K562 (cell line): Measurements from ENCODE around the gene SLC29A2. TPM values are rescaled to one million over a fixed set of nuclear protein-coding genes. Genes with fewer than 3 reads are reported as not detected.

ENCODE experiments used
- CHD4 ChIP-seq: fragments of 200-600 bp; sonication (generic); IDR thresholded peaks from 3 replicates; pipeline ENCODE4 v1.6.1; 2012; ENCODE audit warnings: low read depth, mild to moderate bottlenecking, mixed read lengths, low read length, inconsistent platforms; ENCODE audit not compliant: insufficient read depth, insufficient replicate concordance, poor library complexity, severe bottlenecking
- GTF2F1 ChIP-seq: IDR thresholded peaks from 2 replicates; pipeline ENCODE4 v1.6.1; 2011; ENCODE audit warnings: low read depth, low read length, improper control_type of control experiment
- POLR2AphosphoS2 ChIP-seq: IDR thresholded peaks from 2 replicates; pipeline ENCODE4 v1.6.1; 2012; ENCODE audit warnings: low read length, improper control_type of control experiment
- RBM22 ChIP-seq: fragments of 200-400 bp; formaldehyde crosslinking; IDR thresholded peaks from 2 replicates; pipeline ENCODE4 v1.6.1; 2018; ENCODE audit warnings: low read length, low read depth; ENCODE audit not compliant: poor library complexity, severe bottlenecking
- ZNF277 ChIP-seq: fragments of 250-450 bp; sonication (Bioruptor Pico); IDR thresholded peaks from 2 replicates; pipeline ENCODE4 v1.8.0; 2022; ENCODE audit warnings: inconsistent platforms, mild to moderate bottlenecking, moderate library complexity, borderline replicate concordance
- ZNF318 ChIP-seq, 2 experiments: fragments of 450-650 bp; IDR thresholded peaks; 2 replicates each; pipeline ENCODE4 v1.6.1; 2016; ENCODE audit warnings: mild to moderate bottlenecking in 2 of 2, borderline replicate concordance in 1 of 2, low read depth in 1 of 2, moderate library complexity in 1 of 2
- ZNF639 ChIP-seq, 2 experiments: fragments of 200-800 bp in 1 of 2; sonication (Bioruptor generic) in 1 of 2; sonication (generic) in 1 of 2; formaldehyde crosslinking in 1 of 2; IDR thresholded peaks in 1 of 2; conservative IDR thresholded peaks in 1 of 2; 2 replicates each; pipeline versions ENCODE4 v1.5.0 to v1.6.1; 2016 to 2020; ENCODE audit warnings: missing compliant biosample characterization in 1 of 2, missing genetic modification characterization in 1 of 2, missing genetic modification reagents in 1 of 2
- polyA plus RNA-seq, 8 experiments: library from polyadenylated mRNA; depleted of rRNA in 4 of 8; stranded (reverse) in 5 of 8; unstranded in 3 of 8; fragments of >200 nt; fragmentation: Nextera tagmentation in 2 of 8; fragmentation: Illumina TruSeq in 1 of 8; extraction: Ambion mirVana in 2 of 8; extraction: Trizol in 1 of 8; gene quantifications; 2 replicates each; pipeline versions ENCODE4 v1.2.1 to v1.2.3, GENCODE V29; 2011 to 2014; ENCODE audit warnings: inconsistent platforms in 1 of 8, missing spikeins in 1 of 8
- total RNA-seq, 7 experiments: library from RNA; depleted of rRNA in 6 of 7; stranded (reverse); fragments of >200 nt in 6 of 7; fragmentation: Illumina TruSeq in 2 of 7; extraction: Trizol in 2 of 7; gene quantifications; 2 replicates each; pipeline versions ENCODE4 v1.2.1 to v1.2.3, GENCODE V29; 2011 to 2021; ENCODE audit warnings: low replicate concordance in 1 of 7
- TF ChIP-seq, protein P1 (sequence below): fragments of 450-650 bp; IDR thresholded peaks from 2 replicates; pipeline ENCODE4 v1.6.1; 2016; ENCODE audit warnings: mild to moderate bottlenecking
- TF ChIP-seq, protein P2 (sequence below): fragments of 450-650 bp; formaldehyde crosslinking; IDR thresholded peaks from 2 replicates; pipeline ENCODE4 v1.4.0; 2022; ENCODE audit warnings: missing genetic modification characterization

Gene SLC29A2
- total and polyA plus RNA-seq, 9 of the 15 experiments (the other 6 are each of a cell fraction or from before 2014, with no cell fraction given), result 2.4 to 48.6 (median 14.2) TPM

- TF ChIP-seq, protein P1, sequence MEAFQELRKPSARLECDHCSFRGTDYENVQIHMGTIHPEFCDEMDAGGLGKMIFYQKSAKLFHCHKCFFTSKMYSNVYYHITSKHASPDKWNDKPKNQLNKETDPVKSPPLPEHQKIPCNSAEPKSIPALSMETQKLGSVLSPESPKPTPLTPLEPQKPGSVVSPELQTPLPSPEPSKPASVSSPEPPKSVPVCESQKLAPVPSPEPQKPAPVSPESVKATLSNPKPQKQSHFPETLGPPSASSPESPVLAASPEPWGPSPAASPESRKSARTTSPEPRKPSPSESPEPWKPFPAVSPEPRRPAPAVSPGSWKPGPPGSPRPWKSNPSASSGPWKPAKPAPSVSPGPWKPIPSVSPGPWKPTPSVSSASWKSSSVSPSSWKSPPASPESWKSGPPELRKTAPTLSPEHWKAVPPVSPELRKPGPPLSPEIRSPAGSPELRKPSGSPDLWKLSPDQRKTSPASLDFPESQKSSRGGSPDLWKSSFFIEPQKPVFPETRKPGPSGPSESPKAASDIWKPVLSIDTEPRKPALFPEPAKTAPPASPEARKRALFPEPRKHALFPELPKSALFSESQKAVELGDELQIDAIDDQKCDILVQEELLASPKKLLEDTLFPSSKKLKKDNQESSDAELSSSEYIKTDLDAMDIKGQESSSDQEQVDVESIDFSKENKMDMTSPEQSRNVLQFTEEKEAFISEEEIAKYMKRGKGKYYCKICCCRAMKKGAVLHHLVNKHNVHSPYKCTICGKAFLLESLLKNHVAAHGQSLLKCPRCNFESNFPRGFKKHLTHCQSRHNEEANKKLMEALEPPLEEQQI, result no peak
- TF ChIP-seq RBM22 (no peak), CHD4 (no peak), ZNF639 (CRISPR knock-in tag; conservative IDR thresholded peaks at IDR 0.05 in 1 of 2, IDR thresholded peaks at IDR 0.05 in 1 of 2) (0 out of 4 replicates have a peak, but pooled peaks of 1 of the 2 experiments have one; percentile 22), ZNF318 (IDR thresholded peaks at IDR 0.05; ENCODE audit: borderline replicate concordance in 1 of 2, low read depth in 1 of 2) (no peak), GTF2F1 (no peak), POLR2AphosphoS2 (no peak), ZNF277 (CRISPR knock-in tag) (no peak)
- TF ChIP-seq, protein P2, sequence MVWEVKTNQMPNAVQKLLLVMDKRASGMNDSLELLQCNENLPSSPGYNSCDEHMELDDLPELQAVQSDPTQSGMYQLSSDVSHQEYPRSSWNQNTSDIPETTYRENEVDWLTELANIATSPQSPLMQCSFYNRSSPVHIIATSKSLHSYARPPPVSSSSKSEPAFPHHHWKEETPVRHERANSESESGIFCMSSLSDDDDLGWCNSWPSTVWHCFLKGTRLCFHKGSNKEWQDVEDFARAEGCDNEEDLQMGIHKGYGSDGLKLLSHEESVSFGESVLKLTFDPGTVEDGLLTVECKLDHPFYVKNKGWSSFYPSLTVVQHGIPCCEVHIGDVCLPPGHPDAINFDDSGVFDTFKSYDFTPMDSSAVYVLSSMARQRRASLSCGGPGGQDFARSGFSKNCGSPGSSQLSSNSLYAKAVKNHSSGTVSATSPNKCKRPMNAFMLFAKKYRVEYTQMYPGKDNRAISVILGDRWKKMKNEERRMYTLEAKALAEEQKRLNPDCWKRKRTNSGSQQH (CRISPR knock-in tag), result no peak
Measured at GRCh38 chr11:66328302-66329144, 43.0 kb downstream of the SLC29A2 start (continued).
